IMR-90 (cell line): Measurements from ENCODE around the gene MSLN. TPM values are rescaled to one million over a fixed set of nuclear protein-coding genes. Genes with fewer than 3 reads are reported as not detected.

Source experiments
- ATAC-seq: fragments of 200-7000 bp; cut with Tn5 transposase; 2 replicates; pipeline ENCODE4 v1.9.1; 2020; ENCODE audit warnings: low read depth, mild to moderate bottlenecking, moderate library complexity
- BruUV-seq: library from RNA; stranded (reverse); fragments of 400-500 nt; replicated peaks from 2 replicates; lab custom pipeline; 2021; lab: Mats Ljungman, UMichigan
- CTCF ChIA-PET: fragments of 300-600 bp; formaldehyde crosslinking; extraction: SDS; loops from one replicate; lab custom pipeline; 2021; ENCODE audit warnings: antibody characterized with exemption; lab: Yijun Ruan, JAX
- POLR2A ChIA-PET: fragments of 300-600 bp; sonication (Branson Sonifier 250); formaldehyde crosslinking; loops from one replicate; lab custom pipeline; 2022; ENCODE audit warnings: antibody characterized with exemption; ENCODE audit not compliant: unreplicated experiment; lab: Charles Lee
- DNase-seq: peaks from one replicate; pipeline ENCODE4 v3.0.0; 2013
- H2AFZ ChIP-seq: replicated peaks from 2 replicates; pipeline ENCODE3; 2013; ENCODE audit warnings: low read length, mild to moderate bottlenecking; ENCODE audit not compliant: poor library complexity
- H2AK5ac ChIP-seq: 2 replicates; pipeline ENCODE4 v1.6.1; 2013; ENCODE audit warnings: low read depth, low read length, inconsistent platforms
- H2AK9ac ChIP-seq: replicated peaks from 2 replicates; pipeline ENCODE3; 2013; ENCODE audit warnings: mild to moderate bottlenecking, low read depth, low read length, moderate library complexity; ENCODE audit not compliant: poor library complexity
- H2BK120ac ChIP-seq: 2 replicates; pipeline ENCODE4 v1.6.1; 2013; ENCODE audit warnings: low read depth, low read length, inconsistent platforms
- H2BK15ac ChIP-seq: 3 replicates; pipeline ENCODE4 v1.6.1; 2013; ENCODE audit warnings: low read depth, low read length, inconsistent platforms
- H2BK20ac ChIP-seq: 2 replicates; pipeline ENCODE4 v1.6.1; 2013; ENCODE audit warnings: low read depth, mild to moderate bottlenecking, inconsistent platforms, low read length, moderate library complexity
- H2BK5ac ChIP-seq: 2 replicates; pipeline ENCODE4 v1.6.1; 2013; ENCODE audit warnings: mild to moderate bottlenecking, low read depth, low read length, inconsistent platforms; ENCODE audit not compliant: poor library complexity, severe bottlenecking
- H3K14ac ChIP-seq: replicated peaks from 2 replicates; pipeline ENCODE4 v1.6.1; 2013; ENCODE audit warnings: low read depth, low read length, inconsistent platforms
- H3K18ac ChIP-seq: 2 replicates; pipeline ENCODE4 v1.6.1; 2013; ENCODE audit warnings: low read depth, low read length, control low read depth
- H3K23ac ChIP-seq: 2 replicates; pipeline ENCODE4 v1.6.1; 2013; ENCODE audit warnings: low read depth, low read length, inconsistent platforms
- H3K27ac ChIP-seq: 2 replicates; pipeline ENCODE4 v1.5.1; 2013; ENCODE audit warnings: mild to moderate bottlenecking, control low read depth, low read length; ENCODE audit not compliant: insufficient read depth
- H3K27me3 ChIP-seq: 2 replicates; pipeline ENCODE4 v1.6.1; 2013; ENCODE audit warnings: low read length; ENCODE audit not compliant: control insufficient read depth, insufficient read depth
- H3K36me3 ChIP-seq: 2 replicates; pipeline ENCODE4 v1.6.1; 2013; ENCODE audit warnings: low read length, mixed read lengths; ENCODE audit not compliant: control insufficient read depth, insufficient read depth
- H3K4ac ChIP-seq: 2 replicates; pipeline ENCODE4 v1.6.1; 2013; ENCODE audit warnings: low read depth, low read length, inconsistent platforms
- H3K4me1 ChIP-seq: 2 replicates; pipeline ENCODE4 v1.6.1; 2013; ENCODE audit warnings: low read length, mixed read lengths; ENCODE audit not compliant: control insufficient read depth, insufficient read depth
- H3K4me2 ChIP-seq: 2 replicates; pipeline ENCODE4 v1.6.1; 2013; ENCODE audit warnings: low read depth, mild to moderate bottlenecking, control low read depth, low read length, moderate library complexity
- H3K4me3 ChIP-seq: 2 replicates; pipeline ENCODE4 v1.5.1; 2013; ENCODE audit warnings: low read depth, mild to moderate bottlenecking, control low read depth, low read length, moderate library complexity; ENCODE audit not compliant: insufficient read depth
- H3K56ac ChIP-seq: 2 replicates; pipeline ENCODE4 v1.6.1; 2013; ENCODE audit warnings: low read length, inconsistent platforms; ENCODE audit not compliant: insufficient read depth; ENCODE audit errors: extremely low read depth
- H3K79me1 ChIP-seq, 2 experiments: 2 replicates each; pipeline ENCODE4 v1.6.1; 2013; ENCODE audit warnings: low read length in 2 of 2, inconsistent platforms in 1 of 2, low read depth in 1 of 2
- H3K9ac ChIP-seq: 2 replicates; pipeline ENCODE4 v1.6.1; 2013; ENCODE audit warnings: low read depth, low read length, control low read depth
- H3K9me1 ChIP-seq: 2 replicates; pipeline ENCODE4 v1.6.1; 2013; ENCODE audit warnings: low read length, inconsistent platforms; ENCODE audit not compliant: insufficient read depth
- H3K9me3 ChIP-seq: 2 replicates; pipeline ENCODE4 v1.6.1; 2013; ENCODE audit warnings: low read length; ENCODE audit not compliant: control insufficient read depth, insufficient read depth
- H4K20me1 ChIP-seq: 2 replicates; pipeline ENCODE4 v1.6.1; 2013; ENCODE audit warnings: low read length, inconsistent platforms; ENCODE audit not compliant: insufficient read depth
- H4K5ac ChIP-seq: 2 replicates; pipeline ENCODE4 v1.6.1; 2013; ENCODE audit warnings: mild to moderate bottlenecking, low read depth, low read length, control low read depth
- H4K8ac ChIP-seq, 2 experiments: 2 replicates each; pipeline ENCODE4 v1.6.1; 2013; ENCODE audit warnings: low read depth in 2 of 2, low read length in 2 of 2, control low read depth in 1 of 2, inconsistent platforms in 1 of 2
- H4K91ac ChIP-seq: 2 replicates; pipeline ENCODE4 v1.6.1; 2013; ENCODE audit warnings: low read depth, low read length, inconsistent platforms; ENCODE audit not compliant: insufficient read depth
- CEBPB ChIP-seq: IDR thresholded peaks from 2 replicates; pipeline ENCODE4 v1.6.1; 2012; ENCODE audit warnings: low read depth, low read length, improper control_type of control experiment
- ELK1 ChIP-seq: fragments of 150-350 bp; IDR thresholded peaks from 2 replicates; pipeline ENCODE4 v1.6.1; 2016; ENCODE audit warnings: low read depth, mild to moderate bottlenecking, low read length, moderate library complexity, borderline replicate concordance
- MAFK ChIP-seq: IDR thresholded peaks from 2 replicates; pipeline ENCODE4 v1.6.1; 2012; ENCODE audit warnings: low read depth, low read length, improper control_type of control experiment
- POLR2A ChIP-seq: IDR thresholded peaks from 2 replicates; pipeline ENCODE4 v1.6.1; 2012; ENCODE audit warnings: mild to moderate bottlenecking, low read depth, low read length
- RAD21 ChIP-seq: IDR thresholded peaks from 2 replicates; pipeline ENCODE4 v1.6.1; 2012; ENCODE audit warnings: low read length, improper control_type of control experiment
- RFX5 ChIP-seq: IDR thresholded peaks from 2 replicates; pipeline ENCODE4 v1.8.0; 2012; ENCODE audit warnings: low read depth, mild to moderate bottlenecking, low read length, moderate library complexity
- SMC3 ChIP-seq: fragments of 150-350 bp; IDR thresholded peaks from 2 replicates; pipeline ENCODE4 v1.6.1; 2016; ENCODE audit warnings: low read depth, mild to moderate bottlenecking, antibody characterized with exemption, low read length, moderate library complexity
- WGBS, 2 experiments: methylation state at CpG; one replicate each; pipeline versions ENCODE4 v1.1.5 to v1.1.7; 2013; ENCODE audit warnings: missing lambda C conversion rate in 2 of 2; ENCODE audit not compliant: insufficient read length in 1 of 2; ENCODE audit errors: extremely low coverage in 2 of 2; 5-methylcytosine and 5-hydroxymethylcytosine counted together
- dilution Hi-C: fragments of 300-500 bp; cut with HindIII; formaldehyde crosslinking; loops from one replicate; pipeline ENCODE4 v1.14.3; 2018; ENCODE audit warnings: low sequenced_read_pairs; ENCODE audit not compliant: unreplicated experiment
- in situ Hi-C: fragments of 300-500 bp; cut with MboI; formaldehyde crosslinking; loops from 3 replicates; pipeline ENCODE4 v1.14.3; 2019; ENCODE audit warnings: low sequenced_read_pairs, inconsistent platforms, mixed read lengths
- intact Hi-C: fragments of 100-400 bp; cut with micrococcal nuclease; formaldehyde crosslinking; loops from 2 replicates; pipeline ENCODE4 v1.10.0; 2022
- polyA plus RNA-seq, 3 experiments: library from polyadenylated mRNA; depleted of rRNA; stranded (reverse); fragments of >200 nt; gene quantifications; 2 replicates each; pipeline ENCODE4 v1.2.3, GENCODE V29; 2012; ENCODE audit warnings: low replicate concordance in 1 of 3
- total RNA-seq: library from RNA; depleted of rRNA; stranded (reverse); fragments of >200 nt; gene quantifications from 2 replicates; pipeline ENCODE4 v1.2.3, GENCODE V29; 2012

Gene MSLN
- total and polyA plus RNA-seq, 2 of the 4 experiments (the other 2 are of a cell fraction), result 0.14 TPM; not detected in 1

- H3K18ac ChIP-seq, result no peak overlapping the region
- no peak overlapping the region for H4K8ac ChIP-seq
- no peak overlapping the region for H3K4ac ChIP-seq
- H2AK5ac ChIP-seq, result no peak overlapping the region
- POLR2A ChIA-PET, result no interaction called here
- H3K79me1 ChIP-seq, result no peaks in the 10 kb centered on the region
- no peak overlapping the region for H2AK9ac ChIP-seq
- no peak overlapping the region for H3K23ac ChIP-seq
- no peak overlapping the region for H2AFZ ChIP-seq
- no peak overlapping the region for H3K14ac ChIP-seq
- H2BK20ac ChIP-seq, result no peak overlapping the region
- in situ Hi-C loops (no loop called here), intact Hi-C loops (no loop called here), dilution Hi-C loops (no loop called here)
- no peak for TF ChIP-seq ELK1
- no peak for TF ChIP-seq RAD21
- no peak for TF ChIP-seq MAFK
- TF ChIP-seq CEBPB, result no peak
- no peak for TF ChIP-seq POLR2A
- no peak for TF ChIP-seq RFX5
- TF ChIP-seq SMC3, result no peak
- ATAC-seq, result no peak
- BruUV-seq, result no TSS peak
- H3K27me3 ChIP-seq, result no peaks in the 10 kb centered on the region
- no peak for DNase-seq
- H4K5ac ChIP-seq, result no peak overlapping the region
- H3K9ac ChIP-seq, result no peak overlapping the region
- no peak overlapping the region for H3K4me2 ChIP-seq
- 29% methylated on average over 5 of the region's 20 CpGs; no CpG with 5 or more reads in 1 of the 2 experiments for WGBS, 2 experiments
- CTCF ChIA-PET, result no interaction called here
- no peak overlapping the region for H2BK120ac ChIP-seq
- H3K9me3 ChIP-seq, result no peaks in the 10 kb centered on the region
- no peaks in the 10 kb centered on the region for H4K20me1 ChIP-seq
- no peaks in the 10 kb centered on the region for H3K4me1 ChIP-seq
- no peaks in the 10 kb centered on the region for H3K9me1 ChIP-seq
- H3K4me3 ChIP-seq, result no peak overlapping the region
- no peak overlapping the region for H4K91ac ChIP-seq
- H2BK5ac ChIP-seq, result no peak overlapping the region
- no peak overlapping the region for H3K27ac ChIP-seq
- H2BK15ac ChIP-seq, result no peak overlapping the region
- H3K36me3 ChIP-seq, result no peaks in the 10 kb centered on the region
- no peak overlapping the region for H3K56ac ChIP-seq
Observed at GRCh38 chr16:769184-769784, 8.8 kb downstream of the MSLN start.
